Breast epithelium (tissue), 4 donors: Measurements from ENCODE around the gene S100Z. TPM values are rescaled to one million over a fixed set of nuclear protein-coding genes. Genes with fewer than 3 reads are reported as not detected.
A peak's percentile ranks its signal among the peaks of the same experiment; 100 is the strongest.
"Not testable (repeated sequence)": the region's sequence is repeated elsewhere in the genome, so short reads cannot be mapped to it uniquely, and the experiment has no call there.

Experiments
- DNase-seq, 2 donors: peaks; one replicate each; pipeline ENCODE4 v3.0.0-alpha.2; 2019; ENCODE audit warnings: low spot score in 2 of 2
- H3K27ac ChIP-seq, 2 donors: fragments of 200-600 bp; sonication (generic) in 1 of 2; one replicate each; pipeline ENCODE4 v1.5.1; 2016 to 2019; ENCODE audit warnings: mild to moderate bottlenecking in 1 of 2
- H3K27me3 ChIP-seq, 2 donors: fragments of 200-600 bp; sonication (generic) in 1 of 2; one replicate each; pipeline versions ENCODE4 v1.5.1 to v1.6.0; 2017 to 2019; ENCODE audit warnings: control low read depth in 1 of 2, mild to moderate bottlenecking in 1 of 2
- H3K36me3 ChIP-seq: fragments of 200-600 bp; one replicate; pipeline ENCODE4 v1.5.1; 2019
- H3K4me1 ChIP-seq, 2 donors: fragments of 200-600 bp; sonication (generic); one replicate each; pipeline ENCODE4 v1.5.1; 2016 to 2019; ENCODE audit warnings: control low read depth in 1 of 2
- H3K4me3 ChIP-seq, 3 donors: fragments of 200-600 bp; sonication (generic); 1 replicate in 2 of 3; 2 replicates in 1 of 3; pipeline ENCODE4 v1.5.1; 2016 to 2019; ENCODE audit warnings: mild to moderate bottlenecking in 3 of 3, moderate library complexity in 2 of 3
- H3K9me3 ChIP-seq, 2 donors: fragments of 200-600 bp; sonication (generic) in 1 of 2; one replicate each; pipeline ENCODE4 v1.5.1; 2016 to 2019; ENCODE audit warnings: control low read depth in 1 of 2
- POLR2A ChIP-seq: fragments of 450-650 bp; IDR thresholded peaks from one replicate; pipeline ENCODE4 v1.6.1; 2016; ENCODE audit warnings: antibody characterized with exemption, mild to moderate bottlenecking, moderate library complexity
- POLR2AphosphoS5 ChIP-seq, 3 donors: sonication (generic); formaldehyde crosslinking; IDR thresholded peaks; one replicate each; pipeline ENCODE4 v1.6.1; 2017; ENCODE audit warnings: antibody characterized with exemption in 3 of 3
- intact Hi-C: fragments of 100-400 bp; cut with DNase I; formaldehyde crosslinking; loops from one replicate; pipeline ENCODE4 v1.15.1; 2023; ENCODE audit warnings: low total_unique reads
- total RNA-seq, 3 donors: library from RNA; depleted of rRNA; stranded (reverse); fragments of >200 nt; gene quantifications; one replicate each; pipeline ENCODE4 v1.1.0, GENCODE V29; 2016
- TF ChIP-seq, protein P1 (sequence below), 3 donors: fragments of 450-650 bp; IDR thresholded peaks; one replicate each; pipeline ENCODE4 v1.5.1; 2016 to 2017; ENCODE audit warnings: antibody characterized with exemption in 3 of 3, mild to moderate bottlenecking in 3 of 3, moderate library complexity in 3 of 3

S100Z gene
- total RNA-seq, 3 donors from 2014 or later: 0.33 to 1.0 TPM; not detected in 1

- no peaks in the 10 kb centered on the region for H3K36me3 ChIP-seq
Measured at GRCh38 chr5:76811214-76811613, 38.6 kb upstream of the S100Z start.

GRCh38 chr5:76812209-76812608 is 37.6 kb upstream of the S100Z start:
- not testable (repeated sequence) for DNase-seq

More at GRCh38 chr5:76811214-76811613, 38.6 kb upstream of the S100Z start:
- Histone ChIP-seq H3K4me3 (no peak overlapping the region), H3K9me3 (no peaks in the 10 kb centered on the region), H3K4me1 (no peaks in the 10 kb centered on the region), H3K27me3 (no peaks in the 10 kb centered on the region), H3K27ac (no peak overlapping the region)
- DNase-seq: no peak
- intact Hi-C loops: no loop called here
- TF ChIP-seq POLR2A: no peak
- TF ChIP-seq, protein P1, sequence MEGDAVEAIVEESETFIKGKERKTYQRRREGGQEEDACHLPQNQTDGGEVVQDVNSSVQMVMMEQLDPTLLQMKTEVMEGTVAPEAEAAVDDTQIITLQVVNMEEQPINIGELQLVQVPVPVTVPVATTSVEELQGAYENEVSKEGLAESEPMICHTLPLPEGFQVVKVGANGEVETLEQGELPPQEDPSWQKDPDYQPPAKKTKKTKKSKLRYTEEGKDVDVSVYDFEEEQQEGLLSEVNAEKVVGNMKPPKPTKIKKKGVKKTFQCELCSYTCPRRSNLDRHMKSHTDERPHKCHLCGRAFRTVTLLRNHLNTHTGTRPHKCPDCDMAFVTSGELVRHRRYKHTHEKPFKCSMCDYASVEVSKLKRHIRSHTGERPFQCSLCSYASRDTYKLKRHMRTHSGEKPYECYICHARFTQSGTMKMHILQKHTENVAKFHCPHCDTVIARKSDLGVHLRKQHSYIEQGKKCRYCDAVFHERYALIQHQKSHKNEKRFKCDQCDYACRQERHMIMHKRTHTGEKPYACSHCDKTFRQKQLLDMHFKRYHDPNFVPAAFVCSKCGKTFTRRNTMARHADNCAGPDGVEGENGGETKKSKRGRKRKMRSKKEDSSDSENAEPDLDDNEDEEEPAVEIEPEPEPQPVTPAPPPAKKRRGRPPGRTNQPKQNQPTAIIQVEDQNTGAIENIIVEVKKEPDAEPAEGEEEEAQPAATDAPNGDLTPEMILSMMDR (IDR thresholded peaks at IDR 0.05): no peak
- no peak for TF ChIP-seq POLR2AphosphoS5 (IDR thresholded peaks at IDR 0.05)

GRCh38 chr5:76813982-76814562 is 35.7 kb upstream of the S100Z start:
- TF ChIP-seq, protein P1 (IDR thresholded peaks at IDR 0.05): no peak
- intact Hi-C loops: no loop called here

More at GRCh38 chr5:76812209-76812608, 37.6 kb upstream of the S100Z start:
- H3K9me3 ChIP-seq, H3K27ac ChIP-seq, H3K4me3 ChIP-seq, H3K27me3 ChIP-seq, H3K4me1 ChIP-seq, H3K36me3 ChIP-seq, intact Hi-C loops: not testable (repeated sequence)

DNA sequence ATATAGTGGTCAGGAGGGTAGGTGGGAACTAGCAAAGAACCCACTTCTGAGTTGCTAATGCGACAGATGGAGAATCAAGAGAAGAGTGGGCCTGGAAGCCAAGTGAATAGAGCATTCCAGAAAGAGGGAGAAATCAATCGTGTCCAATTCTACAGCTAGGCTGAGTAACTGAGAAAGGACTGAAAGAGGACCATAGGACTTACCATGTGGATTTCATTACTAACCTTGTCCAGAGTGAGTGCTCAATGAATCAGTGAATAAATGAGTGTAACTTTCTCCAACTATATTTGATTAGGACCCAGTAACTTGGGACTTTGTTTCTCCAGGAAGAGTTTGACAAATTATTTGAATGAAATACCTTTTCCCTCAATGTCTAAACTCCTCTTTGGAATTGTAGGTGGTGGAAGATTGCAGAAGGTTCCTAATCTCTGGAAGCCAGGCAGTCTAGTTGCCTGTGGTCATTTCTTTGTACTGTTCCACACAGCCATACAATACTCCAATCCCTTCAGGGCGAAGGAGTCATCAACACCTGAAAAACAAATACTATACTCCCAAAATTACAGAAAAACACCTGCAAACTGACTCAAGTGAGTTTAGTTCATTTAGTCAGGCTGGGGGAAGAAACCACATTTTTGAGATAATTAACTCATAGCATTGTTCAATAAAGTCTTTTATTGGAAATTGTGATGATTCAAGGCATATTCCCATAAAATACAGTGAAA is 33.5 kb upstream of the S100Z start:
- intact Hi-C loops: no loop called here
- no peaks in the 10 kb centered on the region for H3K27me3 ChIP-seq
- no peaks in the 10 kb centered on the region for H3K4me1 ChIP-seq
- H3K27ac ChIP-seq: no peak overlapping the region
- no peak overlapping the region for H3K4me3 ChIP-seq
- H3K36me3 ChIP-seq: no peaks in the 10 kb centered on the region
- H3K9me3 ChIP-seq: no peaks in the 10 kb centered on the region
- TF ChIP-seq, protein P1 (IDR thresholded peaks at IDR 0.05): no peak
- TF ChIP-seq POLR2A (no peak), POLR2AphosphoS5 (IDR thresholded peaks at IDR 0.05) (no peak)
- DNase-seq: no peak

More at GRCh38 chr5:76813982-76814562, 35.7 kb upstream of the S100Z start:
- H3K4me3 ChIP-seq: no peak overlapping the region
- H3K9me3 ChIP-seq: no peaks in the 10 kb centered on the region
- H3K36me3 ChIP-seq: no peaks in the 10 kb centered on the region
- no peak for DNase-seq
- no peaks in the 10 kb centered on the region for H3K4me1 ChIP-seq
- no peaks in the 10 kb centered on the region for H3K27me3 ChIP-seq
- H3K27ac ChIP-seq: no peak overlapping the region

GRCh38 chr5:76818844-76819831 is 30.7 kb upstream of the S100Z start, which contains the start of gene F2RL1:
TSS of gene F2RL1 (plus strand) at chr5:76819030. CDS start at chr5:76819183, 153 bp downstream.
- Histone ChIP-seq H3K9me3 (no peaks in the 10 kb centered on the region), H3K27me3 (no peaks in the 10 kb centered on the region), H3K4me1 (no peaks in the 10 kb centered on the region), H3K36me3 (no peaks in the 10 kb centered on the region), H3K27ac (peak within 1 kb of the TSS; percentile 38 to 55), H3K4me3 (peak within 1 kb of the TSS; percentile 51 to 74 (median 59))
- peak; percentile 69 to 78 for DNase-seq
- TF ChIP-seq, protein P1 (IDR thresholded peaks at IDR 0.05): no peak
- TF ChIP-seq POLR2AphosphoS5 (IDR thresholded peaks at IDR 0.05): peak in 1 of 3 donors; percentile 19
- intact Hi-C loops: no loop called here
